Ishikawa (cell line): ENCODE results near the gene SPOCK1.

Source experiments
- CREB1 ChIP-seq: IDR thresholded peaks from 2 replicates; pipeline ENCODE4 v1.6.1; 2012; ENCODE audit warnings: low read depth
- EP300 ChIP-seq: IDR thresholded peaks from 2 replicates; pipeline ENCODE4 v1.6.1; 2012; ENCODE audit warnings: borderline replicate concordance
- TAF1 ChIP-seq: IDR thresholded peaks from 2 replicates; pipeline ENCODE4 v1.6.1; 2012; ENCODE audit warnings: low read depth, mild to moderate bottlenecking

GRCh38 chr5:137070521-137070920, 428.6 kb downstream of the SPOCK1 start:
- TF ChIP-seq EP300 (no peak), TAF1 (no peak), CREB1 (no peak)
